Peyer's patch (tissue), 4 donors: Measurements from ENCODE around the gene NOS1AP. TPM values are rescaled to one million over a fixed set of nuclear protein-coding genes. Genes with fewer than 3 reads are reported as not detected.

Source experiments
- DNase-seq, 3 donors: peaks; one replicate each; pipeline ENCODE4 v3.0.0-alpha.2; 2017 to 2019
- H3K27ac ChIP-seq, 4 donors: fragments of 200-600 bp; sonication (generic); one replicate each; pipeline ENCODE4 v1.5.1; 2016 to 2019
- H3K27me3 ChIP-seq, 2 donors: fragments of 200-600 bp; sonication (generic); one replicate each; pipeline ENCODE4 v1.5.1; 2019
- H3K36me3 ChIP-seq, 3 donors: fragments of 200-600 bp; sonication (generic); one replicate each; pipeline ENCODE4 v1.5.1; 2016 to 2019
- H3K4me1 ChIP-seq, 4 donors: fragments of 200-600 bp; sonication (generic); one replicate each; pipeline ENCODE4 v1.5.1; 2016 to 2019
- H3K4me3 ChIP-seq, 4 donors: fragments of 200-600 bp; sonication (generic); 1 replicate in 3 of 4; 2 replicates in 1 of 4; pipeline ENCODE4 v1.5.1; 2016 to 2019; ENCODE audit warnings: mild to moderate bottlenecking in 1 of 4
- H3K9me3 ChIP-seq, 4 donors: fragments of 200-600 bp; sonication (generic); one replicate each; pipeline ENCODE4 v1.5.1; 2016 to 2019; ENCODE audit warnings: mild to moderate bottlenecking in 1 of 4
- POLR2A ChIP-seq, 2 donors: fragments of 450-650 bp; IDR thresholded peaks; one replicate each; pipeline ENCODE4 v1.5.1; 2017; ENCODE audit warnings: antibody characterized with exemption in 2 of 2, mild to moderate bottlenecking in 2 of 2, moderate library complexity in 2 of 2
- total RNA-seq, 4 donors: library from RNA; depleted of rRNA; stranded (reverse); fragments of >200 nt; gene quantifications; one replicate each; pipeline ENCODE4 v1.1.0, GENCODE V29; 2016
- TF ChIP-seq, protein P1 (sequence below), 6 experiments: fragments of 450-650 bp in 4 of 6; fragments of 200-600 bp in 2 of 6; sonication (generic) in 1 of 6; IDR thresholded peaks; one replicate each; pipeline ENCODE4 v1.5.1; 2017 to 2019; ENCODE audit warnings: antibody characterized with exemption in 6 of 6, mild to moderate bottlenecking in 3 of 6, moderate library complexity in 1 of 6

Gene NOS1AP
- total RNA-seq, 4 donors from 2014 or later, result 6.3 to 18.5 (median 11.9) TPM

DNA sequence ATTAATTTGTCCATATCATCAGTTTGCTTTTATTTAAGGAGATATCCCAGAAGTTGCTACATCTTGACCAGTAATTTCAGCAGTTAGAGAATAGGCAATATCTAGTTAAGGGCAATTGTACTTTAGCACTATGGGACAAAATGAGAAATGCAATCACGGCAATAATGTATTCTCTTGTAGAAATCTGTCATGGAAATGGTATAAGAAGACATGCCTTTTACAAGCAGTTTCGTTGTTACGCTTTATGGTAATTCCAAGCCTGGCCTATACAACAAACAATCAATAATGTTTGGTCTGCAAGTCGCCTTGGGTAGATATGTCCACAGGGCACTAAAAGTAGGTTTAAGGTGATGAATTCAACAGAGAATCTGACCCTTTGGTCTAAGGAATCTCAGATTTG lies 1.2 kb upstream of the NOS1AP start:
- H3K27ac ChIP-seq, result no peak overlapping the region
- TF ChIP-seq, protein P1, sequence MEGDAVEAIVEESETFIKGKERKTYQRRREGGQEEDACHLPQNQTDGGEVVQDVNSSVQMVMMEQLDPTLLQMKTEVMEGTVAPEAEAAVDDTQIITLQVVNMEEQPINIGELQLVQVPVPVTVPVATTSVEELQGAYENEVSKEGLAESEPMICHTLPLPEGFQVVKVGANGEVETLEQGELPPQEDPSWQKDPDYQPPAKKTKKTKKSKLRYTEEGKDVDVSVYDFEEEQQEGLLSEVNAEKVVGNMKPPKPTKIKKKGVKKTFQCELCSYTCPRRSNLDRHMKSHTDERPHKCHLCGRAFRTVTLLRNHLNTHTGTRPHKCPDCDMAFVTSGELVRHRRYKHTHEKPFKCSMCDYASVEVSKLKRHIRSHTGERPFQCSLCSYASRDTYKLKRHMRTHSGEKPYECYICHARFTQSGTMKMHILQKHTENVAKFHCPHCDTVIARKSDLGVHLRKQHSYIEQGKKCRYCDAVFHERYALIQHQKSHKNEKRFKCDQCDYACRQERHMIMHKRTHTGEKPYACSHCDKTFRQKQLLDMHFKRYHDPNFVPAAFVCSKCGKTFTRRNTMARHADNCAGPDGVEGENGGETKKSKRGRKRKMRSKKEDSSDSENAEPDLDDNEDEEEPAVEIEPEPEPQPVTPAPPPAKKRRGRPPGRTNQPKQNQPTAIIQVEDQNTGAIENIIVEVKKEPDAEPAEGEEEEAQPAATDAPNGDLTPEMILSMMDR (IDR thresholded peaks at IDR 0.05), result no peak
- no peak for TF ChIP-seq POLR2A (IDR thresholded peaks at IDR 0.05)

GRCh38 chr1:162070094-162070748 lies 730 bp downstream of the NOS1AP start:
- no peaks in the 10 kb centered on the region for H3K36me3 ChIP-seq
- peak overlapping the region in 3 of 4 donors; percentile 65 to 86 (median 81) for H3K27ac ChIP-seq
- H3K4me1 ChIP-seq, result peaks cover 0 to 12% (median 6%) of the 10 kb centered on the region in 4 donors
- DNase-seq, result peak in 2 of 3 donors; percentile 57 to 58
- H3K9me3 ChIP-seq, result peaks cover 0 to 4% (median 0%) of the 10 kb centered on the region in 4 donors
- peak overlapping the region; percentile 60 to 87 (median 75) for H3K4me3 ChIP-seq
- H3K27me3 ChIP-seq, result no peaks in the 10 kb centered on the region
- TF ChIP-seq POLR2A (IDR thresholded peaks at IDR 0.05), result no peak
- TF ChIP-seq, protein P1 (IDR thresholded peaks at IDR 0.05), result no peak

More for the DNA sequence above, 1.2 kb upstream of the NOS1AP start:
- H3K27me3 ChIP-seq, result no peaks in the 10 kb centered on the region
- peaks cover 0 to 12% (median 6%) of the 10 kb centered on the region in 4 donors for H3K4me1 ChIP-seq
- DNase-seq, result no peak
- peaks cover 0 to 4% (median 0%) of the 10 kb centered on the region in 4 donors for H3K9me3 ChIP-seq
- no peak overlapping the region for H3K4me3 ChIP-seq
- H3K36me3 ChIP-seq, result no peaks in the 10 kb centered on the region

- no peaks in the 10 kb centered on the region for H3K27me3 ChIP-seq
- H3K4me3 ChIP-seq, result peak overlapping the region in 3 of 4 donors; percentile 60 to 87 (median 81)
- H3K27ac ChIP-seq, result no peak overlapping the region
- H3K36me3 ChIP-seq, result no peaks in the 10 kb centered on the region
- peaks cover 0 to 12% (median 6%) of the 10 kb centered on the region in 4 donors for H3K4me1 ChIP-seq
- TF ChIP-seq POLR2A (IDR thresholded peaks at IDR 0.05), result no peak
- TF ChIP-seq, protein P1 (IDR thresholded peaks at IDR 0.05), result no peak
- peaks cover 0 to 4% (median 0%) of the 10 kb centered on the region in 4 donors for H3K9me3 ChIP-seq
- no peak for DNase-seq
Measured at GRCh38 chr1:162070825-162071224, 1.3 kb downstream of the NOS1AP start.

DNA sequence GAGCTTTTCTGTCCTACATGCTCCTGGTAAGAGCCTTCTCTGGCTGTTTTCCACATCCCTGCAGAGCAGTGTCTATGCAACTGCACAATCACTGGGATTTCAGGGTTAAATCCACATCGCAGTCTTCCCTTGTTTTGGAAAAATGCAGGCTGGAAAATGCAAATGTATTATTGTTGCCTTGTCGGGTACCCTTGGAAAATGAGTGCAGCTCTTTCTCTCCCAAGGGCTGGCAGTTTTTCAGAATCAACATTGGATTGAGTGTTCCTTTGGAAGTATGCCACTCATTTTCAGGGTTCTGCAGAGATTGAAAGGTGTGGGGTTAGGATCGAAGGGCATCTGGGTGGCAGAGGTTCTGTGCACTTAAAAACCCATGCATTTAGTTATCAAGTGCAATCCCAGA lies 3.2 kb downstream of the NOS1AP start:
- no peak for TF ChIP-seq POLR2A (IDR thresholded peaks at IDR 0.05)
- TF ChIP-seq, protein P1 (IDR thresholded peaks at IDR 0.05), result no peak
- H3K27ac ChIP-seq, result no peak overlapping the region
- DNase-seq, result no peak
- H3K4me1 ChIP-seq, result peaks cover 0 to 12% (median 6%) of the 10 kb centered on the region in 4 donors
- H3K36me3 ChIP-seq, result no peaks in the 10 kb centered on the region
- peaks cover 0 to 4% (median 0%) of the 10 kb centered on the region in 4 donors for H3K9me3 ChIP-seq
- H3K27me3 ChIP-seq, result no peaks in the 10 kb centered on the region
- H3K4me3 ChIP-seq, result no peak overlapping the region

GRCh38 chr1:162074276-162075005 lies 5.0 kb downstream of the NOS1AP start:
- Histone ChIP-seq H3K9me3 (peaks cover 0 to 4% (median 0%) of the 10 kb centered on the region in 4 donors), H3K4me1 (peaks cover 0 to 9% (median 3%) of the 10 kb centered on the region in 4 donors), H3K4me3 (no peak overlapping the region), H3K27me3 (no peaks in the 10 kb centered on the region), H3K27ac (no peak overlapping the region), H3K36me3 (no peaks in the 10 kb centered on the region)
- no peak for DNase-seq
- TF ChIP-seq, protein P1 (IDR thresholded peaks at IDR 0.05), result no peak
- no peak for TF ChIP-seq POLR2A (IDR thresholded peaks at IDR 0.05)
